SK-N-SH (cell line): ENCODE results near the gene RFX3.

Source experiments
- CTCF ChIP-seq: fragments of 200-600 bp; sonication (generic); IDR thresholded peaks from 2 replicates; pipeline ENCODE4 v1.6.1; 2017; ENCODE audit warnings: antibody characterized with exemption, mild to moderate bottlenecking, moderate library complexity
- MAX ChIP-seq: IDR thresholded peaks from 2 replicates; pipeline ENCODE4 v1.4.0; 2012; ENCODE audit warnings: low read depth
- MXI1 ChIP-seq: IDR thresholded peaks from 2 replicates; pipeline ENCODE4 v1.6.1; 2012; ENCODE audit warnings: mild to moderate bottlenecking, low read depth, low read length, improper control_type of control experiment
- NFIC ChIP-seq: IDR thresholded peaks from 2 replicates; pipeline ENCODE4 v1.4.0; 2012; ENCODE audit warnings: borderline replicate concordance
- POLR2AphosphoS5 ChIP-seq: IDR thresholded peaks from 2 replicates; pipeline ENCODE4 v1.6.1; 2012; ENCODE audit warnings: low read depth, low read length
- RCOR1 ChIP-seq: fragments of 150-350 bp; IDR thresholded peaks from 2 replicates; pipeline ENCODE4 v1.6.1; 2017; ENCODE audit warnings: antibody characterized with exemption, low read length

GRCh38 chr9:3525836-3526164 lies at the start of gene RFX3:
- TF ChIP-seq POLR2AphosphoS5 (no peak), CTCF (no peak), MXI1 (peak; percentile 90), NFIC (no peak), MAX (peak; percentile 67), RCOR1 (no peak; the same call in 1 of the 2 replicates)
